ENCODE data around the gene AREG. TPM values are rescaled to one million over a fixed set of nuclear protein-coding genes. Genes with fewer than 3 reads are reported as not detected.

Gene AREG
- total RNA-seq, 1 experiment from 2014 or later = 203 TPM

GRCh38 chr4:74456056-74456744, 11.3 kb downstream of the AREG start:
- peak overlapping the region; percentile 80 for H3K27ac ChIP-seq (ENCODE audit: low read length)
- no peak overlapping the region for H3K4me3 ChIP-seq (ENCODE audit: low read length)
- ATAC-seq (peak; percentile 50), DNase-seq (peak; percentile 54)
- POLR2A ChIA-PET (ENCODE audit: unreplicated experiment) = interaction anchor here (0.6 to 0.9 kb wide), 3 partner anchors 75 to 209 kb away, joined by 3 to 5 read pairs (median 4); no protein-coding TSS in a partner anchor
- no peaks in the 10 kb centered on the region for H3K9me3 ChIP-seq (ENCODE audit: low read length)
- no peaks in the 10 kb centered on the region for H3K79me2 ChIP-seq (ENCODE audit: low read length)
- no peak overlapping the region for H3K9ac ChIP-seq (ENCODE audit: low read length)
- peaks cover 39% of the 10 kb centered on the region for H3K36me3 ChIP-seq (ENCODE audit: low read depth, low read length)
- no peak for TF ChIP-seq EZH2phosphoT487 (IDR thresholded peaks at IDR 0.05; ENCODE audit: borderline replicate concordance, low read length)
- no peak for TF ChIP-seq EZH2 (IDR thresholded peaks at IDR 0.05; ENCODE audit: low read length, unreplicated experiment)
- no peak for TF ChIP-seq CTCF (conservative IDR thresholded peaks at IDR 0.05; ENCODE audit: low read depth, low read length)
- peaks cover 26% of the 10 kb centered on the region for H3F3A ChIP-seq (ENCODE audit: low read length, unreplicated experiment)
- H3K27me3 ChIP-seq (ENCODE audit: low read length) = no peaks in the 10 kb centered on the region
- intact Hi-C loops (cut with micrococcal nuclease) = loop anchor here (5.0 kb wide), 1 partner anchor 46 kb away; no protein-coding TSS in a partner anchor
- no peaks in the 10 kb centered on the region for H3K9me2 ChIP-seq (replicated peaks; ENCODE audit: low read length)
- H4K20me1 ChIP-seq (ENCODE audit: low read length) = no peaks in the 10 kb centered on the region
- no peak overlapping the region for H2AFZ ChIP-seq (ENCODE audit: low read length)
- peaks cover 46% of the 10 kb centered on the region for H3K4me1 ChIP-seq (ENCODE audit: insufficient read depth, low read length)
- no peak overlapping the region for H3K4me2 ChIP-seq (ENCODE audit: low read length)
- CTCF ChIA-PET = no interaction called here
- BruUV-seq (replicated peaks) = no TSS peak

GRCh38 chr4:74456849-74457395, 12.0 kb downstream of the AREG start:
- BruUV-seq (replicated peaks) = no TSS peak
- no peak overlapping the region for H3K4me3 ChIP-seq (ENCODE audit: low read length)
- H3K9ac ChIP-seq (ENCODE audit: low read length) = no peak overlapping the region
- H3K4me1 ChIP-seq (ENCODE audit: insufficient read depth, low read length) = peaks cover 39% of the 10 kb centered on the region
- no peaks in the 10 kb centered on the region for H3K9me2 ChIP-seq (replicated peaks; ENCODE audit: low read length)
- H3K27ac ChIP-seq (ENCODE audit: low read length) = peak overlapping the region; percentile 80; the same call in 1 of the 2 replicates
- POLR2A ChIA-PET (ENCODE audit: unreplicated experiment) = interaction anchor here (0.5 to 0.6 kb wide), 2 partner anchors 55 to 208 kb away, joined by 3 to 5 read pairs; no protein-coding TSS in a partner anchor
- CTCF ChIA-PET = no interaction called here
- H3F3A ChIP-seq (ENCODE audit: low read length, unreplicated experiment) = peaks cover 21% of the 10 kb centered on the region
- H3K9me3 ChIP-seq (ENCODE audit: low read length) = no peaks in the 10 kb centered on the region
- H4K20me1 ChIP-seq (ENCODE audit: low read length) = no peaks in the 10 kb centered on the region
- no peaks in the 10 kb centered on the region for H3K79me2 ChIP-seq (ENCODE audit: low read length)
- H3K36me3 ChIP-seq (ENCODE audit: low read depth, low read length) = peaks cover 32% of the 10 kb centered on the region
- DNase-seq (no peak), ATAC-seq (peak; percentile 2; the same call in 1 of the 2 replicates)
- intact Hi-C loops (cut with micrococcal nuclease) = loop anchor here (5.0 kb wide), 1 partner anchor 45 kb away; no protein-coding TSS in a partner anchor
- TF ChIP-seq EZH2 (IDR thresholded peaks at IDR 0.05; ENCODE audit: low read length, unreplicated experiment) (no peak), CTCF (conservative IDR thresholded peaks at IDR 0.05; ENCODE audit: low read depth, low read length) (no peak), EZH2phosphoT487 (IDR thresholded peaks at IDR 0.05; ENCODE audit: borderline replicate concordance, low read length) (no peak)
- no peak overlapping the region for H3K4me2 ChIP-seq (ENCODE audit: low read length)
- H3K27me3 ChIP-seq (ENCODE audit: low read length) = no peaks in the 10 kb centered on the region
- no peak overlapping the region for H2AFZ ChIP-seq (ENCODE audit: low read length)

GRCh38 chr4:74460833-74461232, 15.9 kb downstream of the AREG start:
- no peaks in the 10 kb centered on the region for H3K36me3 ChIP-seq (ENCODE audit: low read depth, low read length)
- no peak overlapping the region for H3K4me2 ChIP-seq (ENCODE audit: low read length)
- H3K79me2 ChIP-seq (ENCODE audit: low read length) = no peaks in the 10 kb centered on the region
- intact Hi-C loops (cut with micrococcal nuclease) = no loop called here
- peaks cover 1% of the 10 kb centered on the region for H3F3A ChIP-seq (ENCODE audit: low read length, unreplicated experiment)
- BruUV-seq (replicated peaks) = no TSS peak
- DNase-seq (no peak), ATAC-seq (no peak)
- H3K9ac ChIP-seq (ENCODE audit: low read length) = no peak overlapping the region
- POLR2A ChIA-PET (ENCODE audit: unreplicated experiment) = no interaction called here
- CTCF ChIA-PET = no interaction called here
- no peaks in the 10 kb centered on the region for H3K9me3 ChIP-seq (ENCODE audit: low read length)
- H2AFZ ChIP-seq (ENCODE audit: low read length) = no peak overlapping the region
- H3K27me3 ChIP-seq (ENCODE audit: low read length) = no peaks in the 10 kb centered on the region
- H4K20me1 ChIP-seq (ENCODE audit: low read length) = no peaks in the 10 kb centered on the region
- no peaks in the 10 kb centered on the region for H3K9me2 ChIP-seq (replicated peaks; ENCODE audit: low read length)
- no peak for TF ChIP-seq EZH2phosphoT487 (IDR thresholded peaks at IDR 0.05; ENCODE audit: borderline replicate concordance, low read length)
- no peak for TF ChIP-seq EZH2 (IDR thresholded peaks at IDR 0.05; ENCODE audit: low read length, unreplicated experiment)
- no peak for TF ChIP-seq CTCF (conservative IDR thresholded peaks at IDR 0.05; ENCODE audit: low read depth, low read length)
- H3K27ac ChIP-seq (ENCODE audit: low read length) = no peak overlapping the region
- no peak overlapping the region for H3K4me3 ChIP-seq (ENCODE audit: low read length)
- H3K4me1 ChIP-seq (ENCODE audit: insufficient read depth, low read length) = peaks cover 5% of the 10 kb centered on the region; the same call in 1 of the 2 replicates

Measured in PC-3 (cell line).